OCI-LY7 (cell line): ENCODE measurements around the gene CFAP97. TPM values are rescaled to one million over a fixed set of nuclear protein-coding genes. Genes with fewer than 3 reads are reported as not detected.
"Not testable (repeated sequence)": the region's sequence is repeated elsewhere in the genome, so short reads cannot be mapped to it uniquely, and the experiment has no call there.

ENCODE experiments used
- BruUV-seq: library from RNA; stranded (reverse); fragments of 400-500 nt; replicated peaks from 2 replicates; lab custom pipeline; 2021; lab: Mats Ljungman, UMichigan
- CTCF ChIA-PET: fragments of 300-600 bp; sonication (Branson Sonifier 250); formaldehyde crosslinking; loops from one replicate; lab custom pipeline; 2022; ENCODE audit warnings: antibody characterized with exemption; ENCODE audit not compliant: unreplicated experiment; lab: Charles Lee
- POLR2A ChIA-PET: fragments of 300-600 bp; sonication (Branson Sonifier 250); formaldehyde crosslinking; loops from one replicate; lab custom pipeline; 2022; ENCODE audit warnings: antibody characterized with exemption; lab: Charles Lee
- DNase-seq: peaks from one replicate; pipeline ENCODE4 v3.0.0-alpha.2; 2015; ENCODE audit warnings: low spot score
- H2AFZ ChIP-seq: fragments of 200-600 bp; sonication (generic), shearing (Covaris generic); 2 replicates; pipeline ENCODE4 v1.6.1; 2014; ENCODE audit warnings: mild to moderate bottlenecking, antibody characterized with exemption, low read length, moderate library complexity
- H3K27ac ChIP-seq: fragments of 200-600 bp; sonication (generic); 2 replicates; pipeline ENCODE4 v1.5.1; 2014; ENCODE audit warnings: mixed run types, low read depth, mild to moderate bottlenecking, moderate library complexity, low read length, inconsistent platforms; ENCODE audit not compliant: poor library complexity, severe bottlenecking
- H3K36me3 ChIP-seq: fragments of 200-600 bp; sonication (generic); 2 replicates; pipeline ENCODE4 v1.6.1; 2014; ENCODE audit warnings: mild to moderate bottlenecking, antibody characterized with exemption, low read length, moderate library complexity, mixed read lengths; ENCODE audit not compliant: insufficient read depth
- H3K4me1 ChIP-seq: fragments of 200-600 bp; sonication (generic); 2 replicates; pipeline ENCODE4 v1.5.1; 2014; ENCODE audit warnings: mild to moderate bottlenecking, low read length; ENCODE audit not compliant: insufficient read depth, poor library complexity, severe bottlenecking
- H3K4me2 ChIP-seq: fragments of 200-600 bp; sonication (generic); 2 replicates; pipeline ENCODE4 v1.6.1; 2014; ENCODE audit warnings: mild to moderate bottlenecking, low read length
- H3K4me3 ChIP-seq: fragments of 200-600 bp; sonication (generic); 2 replicates; pipeline ENCODE4 v1.5.1; 2014; ENCODE audit warnings: mild to moderate bottlenecking, low read depth, low read length; ENCODE audit not compliant: poor library complexity, severe bottlenecking
- H3K79me2 ChIP-seq: fragments of 200-600 bp; sonication (generic); 2 replicates; pipeline ENCODE4 v1.6.1; 2016; ENCODE audit warnings: low read depth, mild to moderate bottlenecking, low read length, moderate library complexity, mixed read lengths; ENCODE audit not compliant: insufficient read depth
- H3K9me2 ChIP-seq: fragments of 200-600 bp; sonication (generic); 2 replicates; pipeline ENCODE4 v1.6.1; 2016; ENCODE audit warnings: mild to moderate bottlenecking, low read length, mixed read lengths; ENCODE audit not compliant: insufficient read depth
- H3K9me3 ChIP-seq: fragments of 200-600 bp; sonication (generic); 2 replicates; pipeline ENCODE4 v1.6.1; 2014; ENCODE audit warnings: mild to moderate bottlenecking, mixed run types, low read length, mixed read lengths
- H4K20me1 ChIP-seq: fragments of 200-600 bp; sonication (generic); 2 replicates; pipeline ENCODE4 v1.6.1; 2014; ENCODE audit warnings: mild to moderate bottlenecking, antibody characterized with exemption, low read length, moderate library complexity, mixed read lengths; ENCODE audit not compliant: insufficient read depth
- CTCF ChIP-seq: fragments of 200-600 bp; sonication (generic); conservative IDR thresholded peaks from 2 replicates; pipeline ENCODE4 v1.5.1; 2014; ENCODE audit warnings: mild to moderate bottlenecking, antibody characterized with exemption, low read length, moderate library complexity, mixed read lengths
- EZH2phosphoT487 ChIP-seq: fragments of 200-600 bp; sonication (generic); IDR thresholded peaks from 2 replicates; pipeline ENCODE4 v1.6.1; 2018; ENCODE audit warnings: low read depth, borderline replicate concordance, mild to moderate bottlenecking, mixed run types, antibody characterized with exemption, low read length, moderate library complexity, mixed read lengths
- intact Hi-C: fragments of 100-400 bp; cut with micrococcal nuclease; formaldehyde crosslinking; loops from one replicate; pipeline ENCODE4 v1.10.0; 2022; ENCODE audit not compliant: unreplicated experiment
- total RNA-seq, 2 experiments: library from RNA; depleted of rRNA in 1 of 2; stranded (reverse); fragments of >200 nt in 1 of 2; shearing (Covaris generic) in 1 of 2; gene quantifications; 2 replicates each; pipeline ENCODE4 v1.2.3, GENCODE V29; 2014 to 2022

CFAP97 gene
- total RNA-seq, 2 experiments from 2014 or later = 22.7 to 57.3 TPM

DNA sequence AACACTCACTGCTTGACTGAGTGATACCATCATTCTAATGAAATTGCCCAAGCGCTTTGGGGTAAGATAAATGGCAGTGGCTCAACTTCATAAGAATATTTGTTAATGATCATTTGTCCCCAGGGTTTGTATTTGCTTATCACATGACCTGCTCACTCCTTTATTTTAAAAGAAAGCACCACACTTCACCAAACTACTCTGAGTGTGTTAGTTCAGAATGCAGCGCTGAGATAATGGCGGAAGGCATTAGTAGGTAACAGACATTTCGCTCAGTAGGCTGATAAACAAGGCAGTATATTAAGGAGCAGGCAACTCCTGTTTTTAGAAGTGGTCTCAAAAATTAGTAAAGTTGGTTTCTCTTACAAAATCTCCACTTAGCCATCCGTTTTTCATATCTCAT lies 7.2 kb upstream of the CFAP97 start:
- H3K27ac ChIP-seq = peak overlapping the region; percentile 80
- DNase-seq = peak; percentile 33
- H3K79me2 ChIP-seq = peaks cover 57% of the 10 kb centered on the region
- peak overlapping the region; percentile 81 for H3K4me3 ChIP-seq
- H3K36me3 ChIP-seq = peaks cover 10% of the 10 kb centered on the region
- BruUV-seq = no TSS peak
- ChIA-PET CTCF (no interaction called here), POLR2A (interaction anchor here (0.7 kb wide), 1 partner anchor 54 kb away, joined by 3 read pairs; no protein-coding TSS in a partner anchor)
- H3K9me3 ChIP-seq = no peaks in the 10 kb centered on the region
- intact Hi-C loops = loop anchor here (5.0 kb wide), 1 partner anchor 376 kb away; no protein-coding TSS in a partner anchor
- peaks cover 56% of the 10 kb centered on the region for H3K4me1 ChIP-seq
- H3K4me2 ChIP-seq = peak overlapping the region; percentile 80
- peak overlapping the region; percentile 61; the same call in 1 of the 2 replicates for H2AFZ ChIP-seq
- H3K9me2 ChIP-seq = no peaks in the 10 kb centered on the region
- no peak for TF ChIP-seq EZH2phosphoT487
- TF ChIP-seq CTCF = no peak
- no peaks in the 10 kb centered on the region for H4K20me1 ChIP-seq

DNA sequence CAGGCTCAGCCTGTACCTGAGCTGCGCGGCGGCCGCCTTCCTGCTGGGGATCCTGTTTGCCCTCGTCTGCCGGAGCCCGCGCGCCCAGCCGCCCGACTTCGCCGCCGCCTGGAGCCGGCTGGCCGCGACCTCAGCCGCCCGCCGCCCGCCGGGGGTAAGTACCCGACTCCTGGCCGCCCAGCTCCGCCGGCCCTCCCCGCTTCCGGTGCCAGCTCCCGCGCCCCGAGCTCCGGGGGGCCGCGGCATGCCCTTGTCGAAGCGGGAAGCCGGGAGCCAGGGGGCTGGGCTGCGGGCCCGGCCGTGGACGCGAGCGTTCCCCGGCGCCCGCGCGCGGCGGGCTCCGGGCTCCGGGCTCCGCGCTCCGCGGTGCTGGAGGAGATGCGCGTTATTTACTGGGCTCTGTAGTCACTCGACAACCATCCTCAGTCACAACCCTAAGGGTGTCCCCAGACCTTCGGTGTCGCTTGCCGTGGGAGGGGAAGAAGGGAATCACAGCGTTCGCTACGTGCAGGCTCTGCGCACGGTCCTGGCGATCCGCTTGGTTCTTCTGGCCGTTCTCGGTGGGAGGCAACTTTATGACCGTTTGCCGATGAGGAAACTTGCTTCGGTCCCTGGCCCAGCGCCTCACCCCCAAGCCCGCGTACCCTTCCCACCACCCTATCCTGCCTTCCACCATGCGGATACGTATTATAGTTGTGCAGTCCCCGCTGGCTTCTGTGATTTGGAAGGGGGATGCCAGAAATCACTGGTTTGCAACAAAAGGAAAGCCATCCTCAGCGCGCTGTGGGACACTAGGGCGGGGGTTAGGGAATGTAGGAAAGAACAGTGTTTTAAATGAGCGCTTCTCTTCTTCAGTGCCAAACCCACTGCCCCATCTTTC lies 6.5 kb upstream of the CFAP97 start:
- ChIA-PET CTCF (no interaction called here), POLR2A (interaction anchor here (0.6 to 1.7 kb wide), 5 partner anchors 35 to 270 kb away, joined by 3 to 5 read pairs (median 3); partner anchors contain the start of gene SLC25A4)
- Histone ChIP-seq H3K4me3 (peak overlapping the region; percentile 81), H3K9me2 (no peaks in the 10 kb centered on the region), H2AFZ (peak overlapping the region; percentile 61), H3K36me3 (peaks cover 3% of the 10 kb centered on the region; the same call in 1 of the 2 replicates), H3K79me2 (peaks cover 50% of the 10 kb centered on the region), H3K4me1 (peaks cover 56% of the 10 kb centered on the region), H3K4me2 (peak overlapping the region; percentile 80), H3K27ac (peak overlapping the region; percentile 80), H3K9me3 (no peaks in the 10 kb centered on the region), H4K20me1 (no peaks in the 10 kb centered on the region)
- DNase-seq = peak; percentile 68
- no TSS peak for BruUV-seq
- TF ChIP-seq EZH2phosphoT487 (no peak), CTCF (no peak)
- intact Hi-C loops = loop anchor here (1.0 to 5.0 kb wide), 2 partner anchors 95 to 377 kb away; no protein-coding TSS in a partner anchor

DNA sequence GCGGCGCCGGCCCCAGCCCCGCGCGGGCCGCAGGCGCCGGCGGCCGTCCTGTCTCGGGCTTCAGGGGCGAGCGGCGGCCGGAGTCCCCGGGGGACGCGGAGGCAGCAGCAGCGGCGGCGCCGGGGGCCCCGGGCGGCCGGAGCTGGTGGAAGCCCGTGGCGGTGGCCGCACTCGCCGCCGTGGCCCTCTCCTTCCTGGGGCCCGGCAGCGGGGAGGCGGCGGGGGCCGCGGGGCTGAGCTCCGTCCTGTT lies 6.0 kb upstream of the CFAP97 start:
- POLR2A ChIA-PET = interaction anchor here (0.6 to 1.7 kb wide), 4 partner anchors 34 to 270 kb away, joined by 3 to 5 read pairs (median 4); partner anchors contain the start of gene SLC25A4
- Histone ChIP-seq H3K4me1 (peaks cover 57% of the 10 kb centered on the region), H3K79me2 (peaks cover 45% of the 10 kb centered on the region)

More for the DNA sequence above, 6.0 kb upstream of the CFAP97 start:
- Histone ChIP-seq H3K4me2 (peak overlapping the region; percentile 80), H3K27ac (peak overlapping the region; percentile 80), H3K4me3 (peak overlapping the region; percentile 81)
- H4K20me1 ChIP-seq, H3K36me3 ChIP-seq, CTCF ChIA-PET, DNase-seq, BruUV-seq, H3K9me3 ChIP-seq, H3K9me2 ChIP-seq, H2AFZ ChIP-seq: not testable (repeated sequence)
- intact Hi-C loops = loop anchor here (1.0 to 10.0 kb wide), 5 partner anchors 96 to 925 kb away; partner anchors contain the start of genes ANKRD37 and CCDC110
